Endothelial cell of umbilical vein (primary cell): ENCODE measurements around the gene SLC1A3. TPM values are rescaled to one million over a fixed set of nuclear protein-coding genes. Genes with fewer than 3 reads are reported as not detected.

Experiments used
- BruUV-seq: library from RNA; stranded (reverse); fragments of 400-500 nt; replicated peaks from 2 replicates; lab custom pipeline; 2021; lab: Mats Ljungman, UMichigan
- CTCF ChIA-PET: fragments of 300-600, 350-600 bp; sonication (Branson Sonifier 250); formaldehyde crosslinking; loops from one replicate; lab custom pipeline; 2021; ENCODE audit warnings: antibody characterized with exemption, inconsistent platforms; lab: Charles Lee
- POLR2A ChIA-PET: fragments of 300-600, 350-600 bp; sonication (Branson Sonifier 250); formaldehyde crosslinking; loops from one replicate; lab custom pipeline; 2021; ENCODE audit warnings: antibody characterized with exemption, inconsistent platforms; lab: Charles Lee
- DNase-seq: peaks from one replicate; pipeline ENCODE4 v3.0.0-alpha.2; 2011; ENCODE audit warnings: low read depth, low spot score
- FAIRE-seq: peaks from 2 replicates; lab custom pipeline; 2011; peaks lifted over from hg19 to GRCh38; lab: Jason Lieb, UNC
- H2AFZ ChIP-seq: 2 replicates; pipeline ENCODE4 v1.6.0; 2012; ENCODE audit warnings: low read depth, low read length, control low read depth, inconsistent platforms
- H3K27ac ChIP-seq: 2 replicates; pipeline ENCODE4 v1.5.1; 2011; ENCODE audit warnings: low read depth, mild to moderate bottlenecking, control low read depth, low read length, moderate library complexity; ENCODE audit not compliant: insufficient read depth
- H3K27me3 ChIP-seq, 2 experiments: 2 replicates each; pipeline versions ENCODE4 v1.6.0 to v1.6.1; 2011; ENCODE audit warnings: low read length in 2 of 2, mixed read lengths in 1 of 2; ENCODE audit not compliant: control insufficient read depth in 2 of 2, insufficient read depth in 2 of 2
- H3K36me3 ChIP-seq, 2 experiments: 2 replicates in 1 of 2; 3 replicates in 1 of 2; pipeline ENCODE4 v1.5.1; 2011; ENCODE audit warnings: low read length in 2 of 2, mild to moderate bottlenecking in 1 of 2, moderate library complexity in 1 of 2; ENCODE audit not compliant: control insufficient read depth in 2 of 2, insufficient read depth in 2 of 2; ENCODE audit errors: extremely low read depth in 1 of 2
- H3K4me1 ChIP-seq: 3 replicates; pipeline ENCODE4 v1.5.1; 2011; ENCODE audit warnings: mild to moderate bottlenecking, low read length; ENCODE audit not compliant: control insufficient read depth, insufficient read depth; ENCODE audit errors: extremely low read depth
- H3K4me2 ChIP-seq: 2 replicates; pipeline ENCODE4 v1.6.1; 2011; ENCODE audit warnings: low read length, control low read depth, mixed read lengths; ENCODE audit not compliant: insufficient read depth
- H3K4me3 ChIP-seq, 3 experiments: fragments of 200-600 bp in 1 of 3; sonication (generic), shearing (Covaris generic) in 1 of 3; replicated peaks in 1 of 3; 2 replicates each; pipeline ENCODE4 v1.5.1; 2011 to 2016; ENCODE audit warnings: control low read depth in 3 of 3, low read length in 3 of 3, mild to moderate bottlenecking in 2 of 3, inconsistent platforms in 1 of 3, low read depth in 1 of 3, moderate library complexity in 1 of 3; ENCODE audit not compliant: insufficient read depth in 1 of 3
- H3K79me2 ChIP-seq: 2 replicates; pipeline ENCODE4 v1.6.0; 2012; ENCODE audit warnings: low read length, inconsistent platforms; ENCODE audit not compliant: control insufficient read depth, insufficient read depth
- H3K9ac ChIP-seq: replicated peaks from 2 replicates; pipeline ENCODE3; 2011; ENCODE audit warnings: low read length, control low read depth; ENCODE audit not compliant: insufficient read depth; ENCODE audit errors: extremely low read depth
- H3K9me1 ChIP-seq: replicated peaks from 3 replicates; pipeline ENCODE4 v1.6.0; 2011; ENCODE audit warnings: mild to moderate bottlenecking, low read length; ENCODE audit not compliant: control insufficient read depth, insufficient read depth; ENCODE audit errors: extremely low read depth
- H3K9me3 ChIP-seq: replicated peaks from 2 replicates; pipeline ENCODE4 v1.5.1; 2012; ENCODE audit warnings: low read length, inconsistent platforms; ENCODE audit not compliant: control insufficient read depth, insufficient read depth
- H4K20me1 ChIP-seq: replicated peaks from 2 replicates; pipeline ENCODE3; 2011; ENCODE audit warnings: mild to moderate bottlenecking, low read length; ENCODE audit not compliant: control insufficient read depth, insufficient read depth; ENCODE audit errors: extremely low read depth
- EZH2 ChIP-seq: IDR thresholded peaks from 2 replicates; pipeline ENCODE4 v1.6.1; 2012; ENCODE audit warnings: borderline replicate concordance, low read depth, mild to moderate bottlenecking, moderate library complexity, low read length, inconsistent platforms; ENCODE audit not compliant: severe bottlenecking
- FOS ChIP-seq: IDR thresholded peaks from 2 replicates; pipeline ENCODE4 v1.6.1; 2011; ENCODE audit warnings: mild to moderate bottlenecking, low read length, moderate library complexity, borderline replicate concordance; ENCODE audit not compliant: insufficient read depth
- GATA2 ChIP-seq: IDR thresholded peaks from 2 replicates; pipeline ENCODE4 v1.7.0; 2011; ENCODE audit warnings: low read depth, mild to moderate bottlenecking, moderate library complexity, mixed read lengths, low read length; ENCODE audit not compliant: insufficient read length, insufficient read depth
- JUN ChIP-seq: IDR thresholded peaks from 2 replicates; pipeline ENCODE4 v1.6.1; 2011; ENCODE audit warnings: borderline replicate concordance, low read depth; ENCODE audit not compliant: insufficient read length, insufficient read depth
- MYC ChIP-seq: IDR thresholded peaks from one replicate; pipeline ENCODE4 v1.6.1; 2011; ENCODE audit warnings: mild to moderate bottlenecking, low read depth, low read length
- POLR2A ChIP-seq: IDR thresholded peaks from 2 replicates; pipeline ENCODE4 v1.6.1; 2012; ENCODE audit warnings: low read depth, mild to moderate bottlenecking, control low read depth, low read length
- POLR2AphosphoS5 ChIP-seq: IDR thresholded peaks from 2 replicates; pipeline ENCODE4 v1.6.1; 2012; ENCODE audit warnings: low read depth, mild to moderate bottlenecking, control low read depth, low read length, moderate library complexity; ENCODE audit not compliant: insufficient read depth
- dilution Hi-C: fragments of 300-500 bp; cut with MboI; formaldehyde crosslinking; loops from one replicate; pipeline ENCODE4 v1.15.0; 2019; ENCODE audit warnings: low sequenced_read_pairs; ENCODE audit not compliant: extremely low pct_ligation_motif_present
- intact Hi-C: fragments of 100-400 bp; cut with micrococcal nuclease; formaldehyde crosslinking; loops from one replicate; pipeline ENCODE4 v1.10.0; 2022
- polyA plus RNA-seq, 4 experiments: library from polyadenylated mRNA; depleted of rRNA in 3 of 4; stranded (reverse) in 3 of 4; unstranded in 1 of 4; fragments of >200 nt; gene quantifications; 2 replicates each; pipeline versions ENCODE4 v1.2.1 to v1.2.3, GENCODE V29; 2011 to 2012; ENCODE audit warnings: missing spikeins in 1 of 4
- total RNA-seq: library from RNA; stranded (reverse); gene quantifications from 2 replicates; pipeline ENCODE4 v1.2.3, GENCODE V29; 2021
- TF ChIP-seq, protein P1 (sequence below): IDR thresholded peaks from 2 replicates; pipeline ENCODE4 v1.6.1; 2011; ENCODE audit not compliant: insufficient read depth, insufficient read length
- TF ChIP-seq, protein P2 (sequence below), 2 donors: IDR thresholded peaks; 1 replicate in 1 of 2; 2 replicates in 1 of 2; pipeline ENCODE4 v1.5.1; 2011; ENCODE audit warnings: low read length in 2 of 2, mild to moderate bottlenecking in 2 of 2, moderate library complexity in 2 of 2, control low read depth in 1 of 2, inconsistent platforms in 1 of 2, low read depth in 1 of 2; ENCODE audit not compliant: insufficient read depth in 1 of 2; ENCODE audit errors: extremely low read depth in 1 of 2

The SLC1A3 gene
- total and polyA plus RNA-seq, 2 donors (not counting 3 experiments of a cell fraction or from before 2014, with no cell fraction given) = 0.36 TPM; not detected in 1

DNA sequence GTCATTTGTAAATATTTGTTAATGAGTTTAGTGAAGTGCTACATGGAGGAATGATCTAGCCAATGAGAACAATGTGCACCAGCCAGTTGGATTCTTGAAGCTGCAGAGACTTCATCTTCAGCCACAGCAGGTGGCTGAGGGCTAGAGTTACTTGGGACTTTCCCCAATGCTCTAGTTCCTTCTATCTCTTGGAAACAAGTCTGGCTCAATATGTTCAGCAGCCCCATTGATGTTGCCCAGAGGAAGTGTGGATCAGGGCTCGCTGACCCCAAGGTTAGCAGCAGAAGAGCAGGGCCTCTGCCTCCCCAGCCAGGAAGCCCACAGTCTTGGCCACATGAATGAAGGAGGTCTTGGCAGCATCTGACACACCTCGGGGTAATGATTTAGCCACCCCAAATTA lies 117.5 kb downstream of the SLC1A3 start:
- CTCF ChIA-PET = interaction anchor here (1.0 to 1.9 kb wide), 4 partner anchors 16 to 282 kb away, joined by 3 to 5 read pairs (median 4); no protein-coding TSS in a partner anchor

More for the DNA sequence above, 117.5 kb downstream of the SLC1A3 start:
- no peak for DNase-seq
- Histone ChIP-seq H2AFZ (no peak overlapping the region), H3K79me2 (no peaks in the 10 kb centered on the region), H3K27ac (no peak overlapping the region), H4K20me1 (no peaks in the 10 kb centered on the region), H3K4me3 (no peak overlapping the region), H3K9me3 (no peaks in the 10 kb centered on the region), H3K4me2 (no peak overlapping the region), H3K36me3 (no peaks in the 10 kb centered on the region), H3K9me1 (no peaks in the 10 kb centered on the region), H3K27me3 (peaks cover 0 to 3% of the 10 kb centered on the region in 2 experiments), H3K9ac (no peak overlapping the region), H3K4me1 (no peaks in the 10 kb centered on the region)
- no TSS peak for BruUV-seq
- dilution Hi-C loops (no loop called here), intact Hi-C loops (no loop called here)
- FAIRE-seq = no peak
- POLR2A ChIA-PET = no interaction called here
- no peak for TF ChIP-seq POLR2A
- TF ChIP-seq FOS = no peak
- TF ChIP-seq, protein P1, sequence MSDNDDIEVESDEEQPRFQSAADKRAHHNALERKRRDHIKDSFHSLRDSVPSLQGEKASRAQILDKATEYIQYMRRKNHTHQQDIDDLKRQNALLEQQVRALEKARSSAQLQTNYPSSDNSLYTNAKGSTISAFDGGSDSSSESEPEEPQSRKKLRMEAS = no peak
- no peak for TF ChIP-seq GATA2
- TF ChIP-seq, protein P2, sequence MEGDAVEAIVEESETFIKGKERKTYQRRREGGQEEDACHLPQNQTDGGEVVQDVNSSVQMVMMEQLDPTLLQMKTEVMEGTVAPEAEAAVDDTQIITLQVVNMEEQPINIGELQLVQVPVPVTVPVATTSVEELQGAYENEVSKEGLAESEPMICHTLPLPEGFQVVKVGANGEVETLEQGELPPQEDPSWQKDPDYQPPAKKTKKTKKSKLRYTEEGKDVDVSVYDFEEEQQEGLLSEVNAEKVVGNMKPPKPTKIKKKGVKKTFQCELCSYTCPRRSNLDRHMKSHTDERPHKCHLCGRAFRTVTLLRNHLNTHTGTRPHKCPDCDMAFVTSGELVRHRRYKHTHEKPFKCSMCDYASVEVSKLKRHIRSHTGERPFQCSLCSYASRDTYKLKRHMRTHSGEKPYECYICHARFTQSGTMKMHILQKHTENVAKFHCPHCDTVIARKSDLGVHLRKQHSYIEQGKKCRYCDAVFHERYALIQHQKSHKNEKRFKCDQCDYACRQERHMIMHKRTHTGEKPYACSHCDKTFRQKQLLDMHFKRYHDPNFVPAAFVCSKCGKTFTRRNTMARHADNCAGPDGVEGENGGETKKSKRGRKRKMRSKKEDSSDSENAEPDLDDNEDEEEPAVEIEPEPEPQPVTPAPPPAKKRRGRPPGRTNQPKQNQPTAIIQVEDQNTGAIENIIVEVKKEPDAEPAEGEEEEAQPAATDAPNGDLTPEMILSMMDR (IDR thresholded peaks at IDR 0.05; ENCODE audit: extremely low read depth in 1 of 2, insufficient read depth in 1 of 2, low read depth in 1 of 2, low read length in 2 of 2) = no peak
- TF ChIP-seq JUN = no peak
- TF ChIP-seq MYC = no peak
- TF ChIP-seq EZH2 = no peak
- no peak for TF ChIP-seq POLR2AphosphoS5
